Neural cell (in vitro differentiated cells): ENCODE data around the gene GPSM3. TPM values are rescaled to one million over a fixed set of nuclear protein-coding genes. Genes with fewer than 3 reads are reported as not detected.
A peak's percentile ranks its signal among the peaks of the same experiment; 100 is the strongest.

Experiments used
- H2AFZ ChIP-seq: fragments of 200-600, 300-800 bp; sonication (generic), shearing (Covaris generic); 2 replicates; pipeline ENCODE4 v1.6.0; 2014; ENCODE audit warnings: low read depth, mild to moderate bottlenecking, antibody characterized with exemption, low read length, moderate library complexity
- H3F3A ChIP-seq: fragments of 200-600 bp; shearing (Covaris generic); 2 replicates; pipeline ENCODE4 v1.6.1; 2016; ENCODE audit warnings: mild to moderate bottlenecking, moderate library complexity, mixed read lengths, antibody characterized with exemption, low read length; ENCODE audit not compliant: insufficient read depth, poor library complexity, severe bottlenecking
- H3K27ac ChIP-seq: fragments of 200-600, 300-800 bp; sonication (generic), shearing (Covaris generic); 2 replicates; pipeline ENCODE4 v1.5.1; 2014; ENCODE audit warnings: mild to moderate bottlenecking, low read length, moderate library complexity
- H3K27me3 ChIP-seq: fragments of 300-800, 200-600 bp; sonication (generic), shearing (Covaris generic); 2 replicates; pipeline ENCODE4 v1.6.0; 2014; ENCODE audit warnings: mild to moderate bottlenecking, low read depth, low read length, moderate library complexity; ENCODE audit not compliant: insufficient read depth
- H3K36me3 ChIP-seq: fragments of 300-800, 200-600 bp; sonication (generic), shearing (Covaris generic); 2 replicates; pipeline ENCODE4 v1.5.1; 2014; ENCODE audit warnings: mild to moderate bottlenecking, antibody characterized with exemption, low read length, moderate library complexity; ENCODE audit not compliant: insufficient read depth
- H3K4me2 ChIP-seq: fragments of 300-800, 200-600 bp; sonication (generic), shearing (Covaris generic); 2 replicates; pipeline ENCODE4 v1.6.0; 2014; ENCODE audit warnings: mild to moderate bottlenecking, low read length
- H3K4me3 ChIP-seq: fragments of 300-800, 200-600 bp; sonication (generic), shearing (Covaris generic); 2 replicates; pipeline ENCODE4 v1.5.1; 2014; ENCODE audit warnings: mild to moderate bottlenecking, low read length, moderate library complexity
- H3K79me2 ChIP-seq: fragments of 200-600 bp; shearing (Covaris generic); replicated peaks from 2 replicates; pipeline ENCODE4 v1.6.0; 2014; ENCODE audit warnings: mild to moderate bottlenecking, low read length, moderate library complexity; ENCODE audit not compliant: insufficient read depth
- H3K9ac ChIP-seq: fragments of 300-800, 200-600 bp; sonication (generic), shearing (Covaris generic); 2 replicates; pipeline ENCODE4 v1.6.1; 2016; ENCODE audit warnings: mild to moderate bottlenecking, low read length, mixed read lengths
- H3K9me2 ChIP-seq: fragments of 200-600 bp; shearing (Covaris generic); 2 replicates; pipeline ENCODE4 v1.6.1; 2016; ENCODE audit warnings: mild to moderate bottlenecking, low read length, mixed read lengths; ENCODE audit not compliant: insufficient read depth
- H3K9me3 ChIP-seq: fragments of 200-600, 300-800 bp; sonication (generic), shearing (Covaris generic); 2 replicates; pipeline ENCODE4 v1.6.1; 2016; ENCODE audit warnings: mild to moderate bottlenecking, mixed run types, low read length, moderate library complexity, mixed read lengths
- H4K20me1 ChIP-seq: fragments of 200-600 bp; shearing (Covaris generic); 2 replicates; pipeline ENCODE4 v1.6.1; 2016; ENCODE audit warnings: mild to moderate bottlenecking, mixed run types; ENCODE audit not compliant: insufficient read depth
- CTCF ChIP-seq: fragments of 450-650 bp; IDR thresholded peaks from 2 replicates; pipeline ENCODE4 v1.5.1; 2014; ENCODE audit warnings: antibody characterized with exemption, mild to moderate bottlenecking, moderate library complexity; ENCODE audit not compliant: poor library complexity, severe bottlenecking
- EP300 ChIP-seq: fragments of 450-650 bp; conservative IDR thresholded peaks from 2 replicates; pipeline ENCODE4 v1.6.1; 2014; ENCODE audit warnings: antibody characterized with exemption, mild to moderate bottlenecking, moderate library complexity; ENCODE audit not compliant: poor library complexity, severe bottlenecking
- EZH2 ChIP-seq: fragments of 200-600, 300-800 bp; shearing (Covaris generic), sonication (generic); IDR thresholded peaks from 2 replicates; pipeline ENCODE4 v1.6.1; 2014; ENCODE audit warnings: antibody characterized with exemption, low read length, borderline replicate concordance, mild to moderate bottlenecking; ENCODE audit not compliant: insufficient read depth, poor library complexity, severe bottlenecking
- MXI1 ChIP-seq: fragments of 450-650 bp; conservative IDR thresholded peaks from 2 replicates; pipeline ENCODE4 v1.6.1; 2014; ENCODE audit warnings: antibody characterized with exemption, mild to moderate bottlenecking; ENCODE audit not compliant: poor library complexity, severe bottlenecking
- POLR2AphosphoS5 ChIP-seq: IDR thresholded peaks from 2 replicates; pipeline ENCODE4 v1.6.1; 2012
- RAD21 ChIP-seq: fragments of 450-650 bp; conservative IDR thresholded peaks from 2 replicates; pipeline ENCODE4 v1.6.1; 2014; ENCODE audit warnings: antibody characterized with exemption, mild to moderate bottlenecking, moderate library complexity
- REST ChIP-seq: IDR thresholded peaks from 2 replicates; pipeline ENCODE4 v1.6.1; 2012; ENCODE audit warnings: borderline replicate concordance
- SMC3 ChIP-seq: fragments of 450-650 bp; conservative IDR thresholded peaks from 2 replicates; pipeline ENCODE4 v1.6.1; 2014; ENCODE audit warnings: antibody characterized with exemption, mild to moderate bottlenecking, moderate library complexity; ENCODE audit not compliant: poor library complexity
- TAF1 ChIP-seq: IDR thresholded peaks from 2 replicates; pipeline ENCODE4 v1.6.1; 2012; ENCODE audit warnings: low read depth
- polyA plus RNA-seq: library from polyadenylated mRNA; depleted of rRNA; stranded (reverse); fragments of >200 nt; gene quantifications from 2 replicates; pipeline ENCODE4 v1.2.3, GENCODE V29; 2014

The GPSM3 gene
- polyA plus RNA-seq, 1 donor from 2014 or later: 1.2 TPM

GRCh38 chr6:32189742-32190053 is 2.7 kb downstream of the GPSM3 start:
- no peak for TF ChIP-seq TAF1
- no peak for TF ChIP-seq EZH2
- TF ChIP-seq POLR2AphosphoS5: no peak
- no peak for TF ChIP-seq SMC3
- TF ChIP-seq REST: no peak
- TF ChIP-seq MXI1: no peak
- TF ChIP-seq EP300: no peak
- no peak for TF ChIP-seq CTCF
- TF ChIP-seq RAD21: no peak
- peaks cover 17% of the 10 kb centered on the region for H3K79me2 ChIP-seq
- peak overlapping the region; percentile 75 for H3K4me3 ChIP-seq
- peak overlapping the region; percentile 89 for H3K4me2 ChIP-seq
- H3K9me2 ChIP-seq: no peaks in the 10 kb centered on the region
- H3K9ac ChIP-seq: peak overlapping the region; percentile 94
- no peaks in the 10 kb centered on the region for H3K9me3 ChIP-seq
- H4K20me1 ChIP-seq: no peaks in the 10 kb centered on the region
- no peaks in the 10 kb centered on the region for H3K36me3 ChIP-seq
- peaks cover 3% of the 10 kb centered on the region for H3F3A ChIP-seq
- peak overlapping the region; percentile 91 for H3K27ac ChIP-seq
- no peaks in the 10 kb centered on the region for H3K27me3 ChIP-seq
- peak overlapping the region; percentile 12 for H2AFZ ChIP-seq

- Histone ChIP-seq H3K79me2 (peaks cover 17% of the 10 kb centered on the region), H4K20me1 (no peaks in the 10 kb centered on the region), H3K9me2 (no peaks in the 10 kb centered on the region), H3K4me3 (peak overlapping the region; percentile 75), H3K9me3 (no peaks in the 10 kb centered on the region), H3K9ac (peak overlapping the region; percentile 94), H3K36me3 (no peaks in the 10 kb centered on the region), H2AFZ (peak overlapping the region; percentile 12), H3K27me3 (no peaks in the 10 kb centered on the region), H3K4me2 (peak overlapping the region; percentile 89), H3K27ac (peak overlapping the region; percentile 91), H3F3A (no peaks in the 10 kb centered on the region)
- TF ChIP-seq CTCF (no peak), EP300 (no peak), TAF1 (no peak)
Measured at GRCh38 chr6:32189069-32189741, 3.2 kb downstream of the GPSM3 start.
